Measurements from ENCODE around the gene CYS1. TPM values are rescaled to one million over a fixed set of nuclear protein-coding genes. Genes with fewer than 3 reads are reported as not detected.

CYS1 gene
- polyA plus RNA-seq, 2 of the 4 experiments (the other 2 are of a cell fraction), result 0.68 to 1.1 TPM

DNA sequence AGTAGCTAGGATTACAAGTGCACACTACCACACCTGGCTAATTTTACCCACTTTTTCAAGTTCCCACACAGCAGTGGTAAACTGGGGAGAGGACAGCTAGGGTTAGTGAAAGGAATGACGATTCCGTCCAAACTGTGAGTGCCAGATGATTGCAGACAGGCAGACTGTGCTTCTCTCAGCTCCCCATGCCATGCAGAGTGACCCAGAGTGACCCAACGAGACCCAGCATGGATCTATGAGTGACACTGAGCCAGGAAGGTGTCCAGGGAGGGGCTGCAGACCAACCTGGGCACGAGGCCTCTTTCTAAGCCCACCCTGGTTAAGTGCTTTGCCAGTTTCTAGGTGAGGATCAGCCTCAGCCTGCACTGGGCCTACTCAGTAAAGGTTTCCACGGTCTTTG lies 44.6 kb downstream of the CYS1 start:
- POLR2A ChIA-PET, result interaction anchor here (0.6 kb wide), 1 partner anchor 51 kb away, joined by 3 read pairs; no protein-coding TSS in a partner anchor
- Histone ChIP-seq H3K4me2 (peak overlapping the region; percentile 34), H3K9me3 (no peaks in the 10 kb centered on the region), H3K27ac (peak overlapping the region; percentile 35 to 83), H3K4me1 (peaks cover 16% of the 10 kb centered on the region), H3K4me3 (no peak overlapping the region)
- CTCF ChIA-PET, result interaction anchor here (0.6 to 14.9 kb wide), 20 partner anchors 9 to 1195 kb away, joined by 3 to 117 read pairs (median 8); partner anchors contain the start of gene TAF1B
- DNase-seq (ENCODE audit: low read depth in 1 of 2, low spot score in 1 of 2) (no peak), FAIRE-seq (no peak), ATAC-seq (no peak)
- 53% methylated on average over 5 of the region's 5 CpGs for WGBS (ENCODE audit: missing lambda C conversion rate)
- TF ChIP-seq MYC (IDR thresholded peaks at IDR 0.05; ENCODE audit: borderline replicate concordance, low read length) (no peak), RARB (CRISPR knock-in tag; IDR thresholded peaks at IDR 0.05) (no peak), SMC3 (IDR thresholded peaks at IDR 0.05) (no peak), HEYL (CRISPR knock-in tag; IDR thresholded peaks at IDR 0.05) (no peak), HOXA7 (CRISPR knock-in tag; IDR thresholded peaks at IDR 0.05) (no peak), HOXB5 (CRISPR knock-in tag; IDR thresholded peaks at IDR 0.05) (no peak), ZFP36 (IDR thresholded peaks at IDR 0.05; ENCODE audit: borderline replicate concordance, partially characterized antibody) (no peak), PHF8 (IDR thresholded peaks at IDR 0.05; ENCODE audit: borderline replicate concordance, low read depth) (no peak), NFE2L2 (conservative IDR thresholded peaks at IDR 0.05; ENCODE audit: low read length) (no peak), RAD21 (conservative IDR thresholded peaks at IDR 0.05 in 1 of 2, IDR thresholded peaks at IDR 0.05 in 1 of 2) (no peak), JUN (IDR thresholded peaks at IDR 0.05) (no peak), E2F6 (IDR thresholded peaks at IDR 0.05; ENCODE audit: borderline replicate concordance, low read depth) (no peak), HDAC2 (IDR thresholded peaks at IDR 0.05) (no peak), FOSL2 (IDR thresholded peaks at IDR 0.05) (no peak), FOSL2 (CRISPR knock-in tag; IDR thresholded peaks at IDR 0.05) (no peak), FOXS1 (CRISPR knock-in tag; IDR thresholded peaks at IDR 0.05) (no peak)
- TF ChIP-seq, protein P1, sequence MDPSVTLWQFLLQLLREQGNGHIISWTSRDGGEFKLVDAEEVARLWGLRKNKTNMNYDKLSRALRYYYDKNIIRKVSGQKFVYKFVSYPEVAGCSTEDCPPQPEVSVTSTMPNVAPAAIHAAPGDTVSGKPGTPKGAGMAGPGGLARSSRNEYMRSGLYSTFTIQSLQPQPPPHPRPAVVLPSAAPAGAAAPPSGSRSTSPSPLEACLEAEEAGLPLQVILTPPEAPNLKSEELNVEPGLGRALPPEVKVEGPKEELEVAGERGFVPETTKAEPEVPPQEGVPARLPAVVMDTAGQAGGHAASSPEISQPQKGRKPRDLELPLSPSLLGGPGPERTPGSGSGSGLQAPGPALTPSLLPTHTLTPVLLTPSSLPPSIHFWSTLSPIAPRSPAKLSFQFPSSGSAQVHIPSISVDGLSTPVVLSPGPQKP (IDR thresholded peaks at IDR 0.05; ENCODE audit: low read depth, low read length), result no peak

- no peak overlapping the region for H3K4me2 ChIP-seq
- POLR2A ChIA-PET, result no interaction called here
- H3K9me3 ChIP-seq, result no peaks in the 10 kb centered on the region
- H3K27ac ChIP-seq, result peak overlapping the region in 1 of 2 experiments; percentile 83; a peak in 1 of 6 replicates
- CTCF ChIA-PET, result interaction anchor here (0.6 to 14.9 kb wide), 20 partner anchors 10 to 404 kb away, joined by 3 to 117 read pairs (median 8); partner anchors contain the start of gene TAF1B
- 86% methylated on average over 3 of the region's 3 CpGs for WGBS (ENCODE audit: missing lambda C conversion rate)
- FAIRE-seq (no peak), ATAC-seq (no peak), DNase-seq (ENCODE audit: low read depth in 1 of 2, low spot score in 1 of 2) (no peak)
- no peak overlapping the region for H3K4me3 ChIP-seq
- TF ChIP-seq ZFP36 (IDR thresholded peaks at IDR 0.05; ENCODE audit: borderline replicate concordance, partially characterized antibody) (peak; percentile 71), KDM1A (IDR thresholded peaks at IDR 0.05; ENCODE audit: low read depth) (peak; percentile 72; the same call in 1 of the 2 replicates), RAD21 (conservative IDR thresholded peaks at IDR 0.05 in 1 of 2, IDR thresholded peaks at IDR 0.05 in 1 of 2) (no peak)
- peaks cover 16% of the 10 kb centered on the region for H3K4me1 ChIP-seq
These were observed 45.2 kb downstream of the CYS1 start for GRCh38 chr2:10035053-10035422.

DNA sequence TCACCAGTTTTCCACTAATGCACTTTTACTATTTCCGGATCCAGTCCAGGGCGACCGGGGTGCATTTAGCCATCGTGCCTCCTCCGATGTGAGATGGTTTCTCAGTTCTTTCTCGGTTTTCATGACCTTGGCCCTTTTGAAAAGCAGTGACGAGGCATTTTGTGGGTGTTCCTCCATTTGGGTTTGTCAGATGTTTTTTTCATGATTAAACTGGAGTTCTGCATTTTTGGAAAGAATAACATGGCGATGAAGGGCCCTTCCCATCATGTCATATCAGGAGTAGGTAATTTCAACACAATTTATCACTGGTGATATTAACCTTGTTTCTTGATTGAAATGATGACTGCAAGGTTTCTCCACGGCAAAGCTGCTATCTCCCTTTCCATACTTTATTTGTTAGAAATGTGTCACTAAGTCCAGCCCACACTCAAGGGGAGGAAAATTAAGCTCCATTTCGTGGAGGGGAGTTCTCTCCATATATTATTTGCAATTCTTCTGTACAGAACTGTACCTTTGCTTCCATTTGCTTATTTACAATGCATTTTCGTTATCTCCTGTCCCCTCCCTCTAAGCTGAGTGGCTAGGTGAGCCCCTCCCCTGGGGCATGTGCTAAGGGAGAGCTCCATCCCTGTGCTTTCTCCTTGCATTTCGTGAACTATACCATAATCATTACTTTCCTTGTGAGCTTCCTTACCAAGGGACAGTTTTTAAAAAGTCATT lies 45.7 kb downstream of the CYS1 start:
- 77% methylated on average over 12 of the region's 12 CpGs for WGBS (ENCODE audit: missing lambda C conversion rate)
- Histone ChIP-seq H3K4me1 (peaks cover 16% of the 10 kb centered on the region), H3K4me2 (no peak overlapping the region), H3K4me3 (no peak overlapping the region), H3K27ac (no peak overlapping the region), H3K9me3 (no peaks in the 10 kb centered on the region)
- ChIA-PET CTCF (interaction anchor here (0.6 to 14.9 kb wide), 14 partner anchors 9 to 405 kb away, joined by 3 to 117 read pairs (median 12); no protein-coding TSS in a partner anchor), POLR2A (interaction anchor here (0.6 kb wide), 1 partner anchor 477 kb away, joined by 5 read pairs; no protein-coding TSS in a partner anchor)
- DNase-seq (ENCODE audit: low read depth in 1 of 2, low spot score in 1 of 2) (no peak), FAIRE-seq (no peak), ATAC-seq (no peak)
- no peak for TF ChIP-seq FOSL2 (IDR thresholded peaks at IDR 0.05)
- TF ChIP-seq FOSL2 (CRISPR knock-in tag; IDR thresholded peaks at IDR 0.05), result no peak
- no peak for TF ChIP-seq CBX2 (IDR thresholded peaks at IDR 0.05; ENCODE audit: borderline replicate concordance, low read depth)
- peak; percentile 27; the same call in 1 of the 2 replicates for TF ChIP-seq NFE2L2 (conservative IDR thresholded peaks at IDR 0.05; ENCODE audit: low read length)
- no peak for TF ChIP-seq MAZ (IDR thresholded peaks at IDR 0.05; ENCODE audit: borderline replicate concordance, low read depth, low read length)
- no peak for TF ChIP-seq CTCF (IDR thresholded peaks at IDR 0.05)
- TF ChIP-seq, protein P2, sequence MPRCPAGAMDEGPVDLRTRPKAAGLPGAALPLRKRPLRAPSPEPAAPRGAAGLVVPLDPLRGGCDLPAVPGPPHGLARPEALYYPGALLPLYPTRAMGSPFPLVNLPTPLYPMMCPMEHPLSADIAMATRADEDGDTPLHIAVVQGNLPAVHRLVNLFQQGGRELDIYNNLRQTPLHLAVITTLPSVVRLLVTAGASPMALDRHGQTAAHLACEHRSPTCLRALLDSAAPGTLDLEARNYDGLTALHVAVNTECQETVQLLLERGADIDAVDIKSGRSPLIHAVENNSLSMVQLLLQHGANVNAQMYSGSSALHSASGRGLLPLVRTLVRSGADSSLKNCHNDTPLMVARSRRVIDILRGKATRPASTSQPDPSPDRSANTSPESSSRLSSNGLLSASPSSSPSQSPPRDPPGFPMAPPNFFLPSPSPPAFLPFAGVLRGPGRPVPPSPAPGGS (IDR thresholded peaks at IDR 0.05), result no peak
- peak; percentile 23 for TF ChIP-seq MAFK (IDR thresholded peaks at IDR 0.05; ENCODE audit: partially characterized antibody)
